Thoracic aorta (tissue), 2 donors: Measurements from ENCODE around the gene HPCAL1. TPM values are rescaled to one million over a fixed set of nuclear protein-coding genes. Genes with fewer than 3 reads are reported as not detected.

Experiments used
- ATAC-seq: fragments of 150-250 bp; one replicate; pipeline ENCODE4 v1.8.0; 2017; ENCODE audit warnings: low read depth; ENCODE audit not compliant: insufficient number of reproducible peaks, low FRiP score
- DNase-seq: peaks from one replicate; pipeline ENCODE4 v3.0.0-alpha.2; 2020; ENCODE audit warnings: low spot score
- H3K27ac ChIP-seq, 2 donors: fragments of 200-600 bp; sonication (generic); 1 replicate in 1 of 2; 2 replicates in 1 of 2; pipeline ENCODE4 v1.5.1; 2016; ENCODE audit warnings: mild to moderate bottlenecking in 2 of 2, moderate library complexity in 2 of 2
- H3K27me3 ChIP-seq: fragments of 200-600 bp; sonication (generic); replicated peaks from 2 replicates; pipeline ENCODE4 v1.6.0; 2016; ENCODE audit warnings: mild to moderate bottlenecking; ENCODE audit not compliant: insufficient read depth
- H3K36me3 ChIP-seq: fragments of 200-600 bp; sonication (generic); one replicate; pipeline ENCODE4 v1.5.1; 2016
- H3K4me1 ChIP-seq, 2 donors: fragments of 200-600 bp; sonication (generic); 1 replicate in 1 of 2; 2 replicates in 1 of 2; pipeline versions ENCODE4 v1.5.1 to v1.6.0; 2016; ENCODE audit warnings: low read depth in 2 of 2, mild to moderate bottlenecking in 1 of 2; ENCODE audit not compliant: control insufficient read depth in 1 of 2
- H3K4me3 ChIP-seq: fragments of 200-600 bp; sonication (generic); 2 replicates; pipeline ENCODE4 v1.5.1; 2016; ENCODE audit warnings: mild to moderate bottlenecking
- H3K9me3 ChIP-seq: fragments of 200-600 bp; sonication (generic); 2 replicates; pipeline ENCODE4 v1.5.1; 2016
- CTCF ChIP-seq: fragments of 200-600 bp; sonication (generic); IDR thresholded peaks from one replicate; pipeline ENCODE4 v1.5.1; 2019; ENCODE audit warnings: antibody characterized with exemption
- total RNA-seq, 2 donors: library from RNA; depleted of rRNA; stranded (reverse); fragments of >200 nt; gene quantifications; one replicate each; pipeline versions ENCODE4 v1.1.0 to v1.2.3, GENCODE V29; 2016

Gene HPCAL1
- total RNA-seq, 2 donors from 2014 or later, result 34.6 to 50.2 TPM

- TF ChIP-seq CTCF, result no peak
- DNase-seq (no peak), ATAC-seq (no peak)
- Histone ChIP-seq H3K4me1 (no peaks in the 10 kb centered on the region), H3K27me3 (no peaks in the 10 kb centered on the region), H3K27ac (no peak overlapping the region), H3K9me3 (no peaks in the 10 kb centered on the region), H3K4me3 (peak overlapping the region; percentile 18), H3K36me3 (no peaks in the 10 kb centered on the region)
These were observed 79.8 kb downstream of the HPCAL1 start for GRCh38 chr2:10382354-10383061.

- Histone ChIP-seq H3K27me3 (no peaks in the 10 kb centered on the region), H3K4me1 (peaks cover 0 to 1% of the 10 kb centered on the region in 2 donors), H3K36me3 (no peaks in the 10 kb centered on the region), H3K9me3 (no peaks in the 10 kb centered on the region), H3K4me3 (no peak overlapping the region), H3K27ac (no peak overlapping the region)
- TF ChIP-seq CTCF, result no peak
- no peak for ATAC-seq
- DNase-seq, result no peak
These were observed 81.4 kb downstream of the HPCAL1 start for GRCh38 chr2:10383960-10384734.

DNA sequence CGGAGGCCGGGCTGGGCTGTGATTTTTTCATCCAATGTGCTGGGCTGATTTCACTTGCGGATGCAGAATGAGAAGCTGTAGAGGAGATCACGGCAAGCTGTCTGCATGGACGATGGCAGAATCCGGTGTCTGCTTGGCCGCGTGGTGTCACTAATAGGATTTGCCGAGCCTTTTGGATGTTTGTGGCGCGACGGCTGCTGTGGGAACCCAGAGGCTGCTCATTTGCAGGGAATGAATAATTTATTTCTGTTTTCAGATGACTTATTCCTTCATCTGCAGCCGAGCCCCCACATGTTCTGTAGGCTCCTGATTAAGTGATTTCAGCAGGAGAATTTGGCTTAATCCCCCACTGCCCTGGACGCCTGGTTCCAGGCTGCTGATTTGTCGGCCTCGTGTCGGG is 82.8 kb downstream of the HPCAL1 start:
- no peaks in the 10 kb centered on the region for H3K36me3 ChIP-seq
- no peaks in the 10 kb centered on the region for H3K27me3 ChIP-seq
- H3K4me1 ChIP-seq, result peaks cover 0 to 15% of the 10 kb centered on the region in 2 donors
- no peaks in the 10 kb centered on the region for H3K9me3 ChIP-seq
- no peak overlapping the region for H3K27ac ChIP-seq
- no peak overlapping the region for H3K4me3 ChIP-seq
- TF ChIP-seq CTCF, result no peak
- DNase-seq, result no peak
- ATAC-seq, result no peak

DNA sequence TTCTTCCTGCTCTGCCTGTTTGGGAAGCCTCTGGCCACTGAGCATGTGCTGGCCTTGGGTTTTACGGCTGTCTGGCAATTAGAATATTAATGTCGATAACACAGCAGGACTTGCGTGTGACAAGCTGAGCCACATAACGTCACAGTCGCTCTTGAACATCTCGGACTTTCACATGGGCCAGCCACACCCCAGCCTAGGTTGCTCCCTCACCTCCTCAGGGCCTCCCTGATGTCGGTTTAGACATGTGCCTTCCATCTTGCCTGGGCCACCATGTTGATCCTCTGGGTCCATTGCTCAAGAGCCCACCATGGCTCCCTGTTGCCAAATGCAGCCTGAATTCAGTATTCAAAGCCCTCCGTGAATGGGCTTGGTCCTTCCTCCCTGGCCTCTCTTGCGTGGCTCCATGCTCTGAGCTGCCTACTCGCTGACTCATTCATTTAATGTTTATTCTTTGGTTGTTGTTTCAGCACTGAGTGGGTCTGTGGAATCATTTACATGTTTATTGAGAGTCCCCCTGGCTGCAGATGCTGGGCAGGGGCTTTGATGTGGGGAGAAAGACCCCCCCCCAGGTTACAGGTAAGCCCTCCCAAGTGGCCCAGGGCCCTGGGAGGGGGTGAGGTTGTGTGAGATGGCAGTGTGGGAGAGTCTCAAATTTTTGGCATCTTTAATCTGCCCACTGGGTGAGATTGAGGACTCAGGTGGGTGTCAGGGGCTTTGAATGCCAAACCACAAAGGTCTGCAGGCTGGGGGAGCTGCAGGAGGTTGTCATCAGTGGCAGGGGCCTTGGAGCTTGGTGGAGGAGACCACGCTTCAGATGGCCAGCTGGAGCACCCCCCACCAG is 83.4 kb downstream of the HPCAL1 start:
- TF ChIP-seq CTCF, result no peak
- ATAC-seq (no peak), DNase-seq (no peak)
- H3K27ac ChIP-seq, result no peak overlapping the region
- H3K4me1 ChIP-seq, result peaks cover 0 to 17% of the 10 kb centered on the region in 2 donors
- no peaks in the 10 kb centered on the region for H3K27me3 ChIP-seq
- no peak overlapping the region for H3K4me3 ChIP-seq
- no peaks in the 10 kb centered on the region for H3K36me3 ChIP-seq
- no peaks in the 10 kb centered on the region for H3K9me3 ChIP-seq

GRCh38 chr2:10387033-10387432 is 84.3 kb downstream of the HPCAL1 start:
- no peak for DNase-seq
- no peaks in the 10 kb centered on the region for H3K9me3 ChIP-seq
- H3K4me3 ChIP-seq, result no peak overlapping the region
- no peaks in the 10 kb centered on the region for H3K36me3 ChIP-seq
- no peaks in the 10 kb centered on the region for H3K27me3 ChIP-seq
- H3K4me1 ChIP-seq, result peaks cover 0 to 17% of the 10 kb centered on the region in 2 donors
- no peak for TF ChIP-seq CTCF
- ATAC-seq, result no peak
- H3K27ac ChIP-seq, result no peak overlapping the region
